Measurements from ENCODE around the gene MCL1. TPM values are rescaled to one million over a fixed set of nuclear protein-coding genes. Genes with fewer than 3 reads are reported as not detected.

Gene MCL1
- polyA plus RNA-seq, 1 of the 3 experiments (the other 2 are of a cell fraction) = 110 TPM

- TF ChIP-seq FOXM1 (IDR thresholded peaks at IDR 0.05; ENCODE audit: low read depth) (0 out of 2 replicates have a peak, but pooled peaks have one; percentile 38), PBX3 (IDR thresholded peaks at IDR 0.05) (peak; percentile 52), NRF1 (IDR thresholded peaks at IDR 0.05; ENCODE audit: low read depth, low read length) (peak; percentile 56), ELF1 (IDR thresholded peaks at IDR 0.05) (peak; percentile 88), CHD2 (IDR thresholded peaks at IDR 0.05; ENCODE audit: low read length, partially characterized antibody) (no peak), RFX5 (IDR thresholded peaks at IDR 0.05; ENCODE audit: low read length) (0 out of 2 replicates have a peak, but pooled peaks have one; percentile 52), MXI1 (IDR thresholded peaks at IDR 0.05; ENCODE audit: low read depth, low read length) (peak; percentile 37), NFIC (IDR thresholded peaks at IDR 0.05; ENCODE audit: borderline replicate concordance) (no peak)
Measured at GRCh38 chr1:150579110-150579944, at the start of gene MCL1 (continued).

GRCh38 chr1:150628766-150629114, 49.3 kb upstream of the MCL1 start:
- no peak for TF ChIP-seq NRF1 (IDR thresholded peaks at IDR 0.05; ENCODE audit: low read depth, low read length)
- TF ChIP-seq NFIC (IDR thresholded peaks at IDR 0.05; ENCODE audit: borderline replicate concordance) = no peak
- TF ChIP-seq RCOR1 (IDR thresholded peaks at IDR 0.05; ENCODE audit: low read length) = no peak
- no peak for TF ChIP-seq FOSL2 (IDR thresholded peaks at IDR 0.05; ENCODE audit: borderline replicate concordance, low read depth)
- no peak for TF ChIP-seq GATA2 (CRISPR knock-in tag; IDR thresholded peaks at IDR 0.05)
- no peak for TF ChIP-seq SIN3A (IDR thresholded peaks at IDR 0.05; ENCODE audit: borderline replicate concordance, low read depth, low read length)
- no peak for TF ChIP-seq CTCF (IDR thresholded peaks at IDR 0.05)
- TF ChIP-seq YY1 (IDR thresholded peaks at IDR 0.05; ENCODE audit: low read depth) = no peak
- no peak for TF ChIP-seq RXRA (IDR thresholded peaks at IDR 0.05; ENCODE audit: borderline replicate concordance, low read depth)
- TF ChIP-seq, protein P1, sequence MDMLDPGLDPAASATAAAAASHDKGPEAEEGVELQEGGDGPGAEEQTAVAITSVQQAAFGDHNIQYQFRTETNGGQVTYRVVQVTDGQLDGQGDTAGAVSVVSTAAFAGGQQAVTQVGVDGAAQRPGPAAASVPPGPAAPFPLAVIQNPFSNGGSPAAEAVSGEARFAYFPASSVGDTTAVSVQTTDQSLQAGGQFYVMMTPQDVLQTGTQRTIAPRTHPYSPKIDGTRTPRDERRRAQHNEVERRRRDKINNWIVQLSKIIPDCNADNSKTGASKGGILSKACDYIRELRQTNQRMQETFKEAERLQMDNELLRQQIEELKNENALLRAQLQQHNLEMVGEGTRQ (IDR thresholded peaks at IDR 0.05; ENCODE audit: borderline replicate concordance, low read depth, low read length) = no peak
- no peak for TF ChIP-seq EP300 (IDR thresholded peaks at IDR 0.05; ENCODE audit: borderline replicate concordance in 1 of 2, low read depth in 1 of 2, low read length in 1 of 2)
- TF ChIP-seq MXI1 (IDR thresholded peaks at IDR 0.05; ENCODE audit: low read depth, low read length) = no peak
- TF ChIP-seq, protein P2, sequence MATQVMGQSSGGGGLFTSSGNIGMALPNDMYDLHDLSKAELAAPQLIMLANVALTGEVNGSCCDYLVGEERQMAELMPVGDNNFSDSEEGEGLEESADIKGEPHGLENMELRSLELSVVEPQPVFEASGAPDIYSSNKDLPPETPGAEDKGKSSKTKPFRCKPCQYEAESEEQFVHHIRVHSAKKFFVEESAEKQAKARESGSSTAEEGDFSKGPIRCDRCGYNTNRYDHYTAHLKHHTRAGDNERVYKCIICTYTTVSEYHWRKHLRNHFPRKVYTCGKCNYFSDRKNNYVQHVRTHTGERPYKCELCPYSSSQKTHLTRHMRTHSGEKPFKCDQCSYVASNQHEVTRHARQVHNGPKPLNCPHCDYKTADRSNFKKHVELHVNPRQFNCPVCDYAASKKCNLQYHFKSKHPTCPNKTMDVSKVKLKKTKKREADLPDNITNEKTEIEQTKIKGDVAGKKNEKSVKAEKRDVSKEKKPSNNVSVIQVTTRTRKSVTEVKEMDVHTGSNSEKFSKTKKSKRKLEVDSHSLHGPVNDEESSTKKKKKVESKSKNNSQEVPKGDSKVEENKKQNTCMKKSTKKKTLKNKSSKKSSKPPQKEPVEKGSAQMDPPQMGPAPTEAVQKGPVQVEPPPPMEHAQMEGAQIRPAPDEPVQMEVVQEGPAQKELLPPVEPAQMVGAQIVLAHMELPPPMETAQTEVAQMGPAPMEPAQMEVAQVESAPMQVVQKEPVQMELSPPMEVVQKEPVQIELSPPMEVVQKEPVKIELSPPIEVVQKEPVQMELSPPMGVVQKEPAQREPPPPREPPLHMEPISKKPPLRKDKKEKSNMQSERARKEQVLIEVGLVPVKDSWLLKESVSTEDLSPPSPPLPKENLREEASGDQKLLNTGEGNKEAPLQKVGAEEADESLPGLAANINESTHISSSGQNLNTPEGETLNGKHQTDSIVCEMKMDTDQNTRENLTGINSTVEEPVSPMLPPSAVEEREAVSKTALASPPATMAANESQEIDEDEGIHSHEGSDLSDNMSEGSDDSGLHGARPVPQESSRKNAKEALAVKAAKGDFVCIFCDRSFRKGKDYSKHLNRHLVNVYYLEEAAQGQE (IDR thresholded peaks at IDR 0.05; ENCODE audit: low read depth, low read length) = no peak
- H3K27me3 ChIP-seq (ENCODE audit: insufficient read depth) = no peaks in the 10 kb centered on the region
- H2AFZ ChIP-seq (ENCODE audit: low read depth) = no peak overlapping the region
- peaks cover 14 to 16% of the 10 kb centered on the region in 2 experiments for H3K4me1 ChIP-seq (ENCODE audit: control insufficient read depth in 1 of 2, insufficient read depth in 2 of 2, low read depth in 1 of 2, low read length in 1 of 2)
- peak overlapping the region; percentile 73 to 91 for H3K27ac ChIP-seq (ENCODE audit: low read depth in 2 of 2, low read length in 1 of 2)
- CTCF ChIA-PET = interaction anchor here (0.7 to 2.4 kb wide), 6 partner anchors 8 to 185 kb away, joined by 3 to 13 read pairs (median 4); no protein-coding TSS in a partner anchor
- DNase-seq = no peak
- no peaks in the 10 kb centered on the region for H4K20me1 ChIP-seq (ENCODE audit: insufficient read depth)
- H3F3A ChIP-seq (replicated peaks; ENCODE audit: insufficient read depth) = peaks cover 11% of the 10 kb centered on the region
- peaks cover 19 to 36% of the 10 kb centered on the region in 2 experiments for H3K36me3 ChIP-seq (replicated peaks in 1 of 2; ENCODE audit: control insufficient read depth in 1 of 2, insufficient read depth in 2 of 2, low read length in 1 of 2)
- peak overlapping the region; percentile 84 to 86 for H3K4me3 ChIP-seq (ENCODE audit: low read depth in 2 of 2, low read length in 1 of 2)
- POLR2A ChIA-PET = interaction anchor here (1.0 to 1.7 kb wide), 8 partner anchors 9 to 113 kb away, joined by 3 to 14 read pairs (median 5); partner anchors contain the start of genes FALEC and MCL1
- H3K9me3 ChIP-seq = no peaks in the 10 kb centered on the region
- H3K9ac ChIP-seq = peak overlapping the region; percentile 83
- H3K9me2 ChIP-seq = no peaks in the 10 kb centered on the region
- peak overlapping the region; percentile 80 for H3K4me2 ChIP-seq
- 2% methylated on average over 9 of the region's 9 CpGs for WGBS (ENCODE audit: low lambda C conversion rate)
- peaks cover 32% of the 10 kb centered on the region for H3K79me2 ChIP-seq (ENCODE audit: insufficient read depth)
